K562 (cell line): Measurements from ENCODE around the gene DPF1. TPM values are rescaled to one million over a fixed set of nuclear protein-coding genes. Genes with fewer than 3 reads are reported as not detected.
A peak's percentile ranks its signal among the peaks of the same experiment; 100 is the strongest.

Source experiments
- HDAC1 ChIP-seq, 2 experiments: fragments of 450-650 bp; IDR thresholded peaks; 2 replicates each; pipeline ENCODE4 v1.6.1; 2016 to 2017; ENCODE audit warnings: inconsistent platforms in 1 of 2, mild to moderate bottlenecking in 1 of 2, moderate library complexity in 1 of 2
- RUNX1 ChIP-seq: sonication (generic); IDR thresholded peaks from 2 replicates; pipeline ENCODE4 v1.6.1; 2016; ENCODE audit warnings: antibody characterized with exemption, low read depth
- SMARCA5 ChIP-seq: fragments of 450-650 bp; IDR thresholded peaks from 2 replicates; pipeline ENCODE4 v1.6.1; 2016
- ZBTB7A ChIP-seq: IDR thresholded peaks from 2 replicates; pipeline ENCODE4 v1.6.1; 2011; ENCODE audit warnings: low read depth, mild to moderate bottlenecking, low read length, moderate library complexity, borderline replicate concordance; ENCODE audit not compliant: control insufficient read depth
- ZNF699 ChIP-seq: fragments of 250-450 bp; sonication (Bioruptor Pico); IDR thresholded peaks from 2 replicates; pipeline ENCODE4 v1.8.0; 2021; ENCODE audit warnings: mild to moderate bottlenecking, moderate library complexity; ENCODE audit not compliant: insufficient replicate concordance
- polyA plus RNA-seq, 8 experiments: library from polyadenylated mRNA; depleted of rRNA in 4 of 8; stranded (reverse) in 5 of 8; unstranded in 3 of 8; fragments of >200 nt; fragmentation: Nextera tagmentation in 2 of 8; fragmentation: Illumina TruSeq in 1 of 8; extraction: Ambion mirVana in 2 of 8; extraction: Trizol in 1 of 8; gene quantifications; 2 replicates each; pipeline versions ENCODE4 v1.2.1 to v1.2.3, GENCODE V29; 2011 to 2014; ENCODE audit warnings: inconsistent platforms in 1 of 8, missing spikeins in 1 of 8
- total RNA-seq, 7 experiments: library from RNA; depleted of rRNA in 6 of 7; stranded (reverse); fragments of >200 nt in 6 of 7; fragmentation: Illumina TruSeq in 2 of 7; extraction: Trizol in 2 of 7; gene quantifications; 2 replicates each; pipeline versions ENCODE4 v1.2.1 to v1.2.3, GENCODE V29; 2011 to 2021; ENCODE audit warnings: low replicate concordance in 1 of 7
- TF ChIP-seq, protein P1 (sequence below): sonication (generic); formaldehyde crosslinking; IDR thresholded peaks from 2 replicates; pipeline ENCODE4 v1.8.0; 2023; ENCODE audit warnings: missing genetic modification reagents, mild to moderate bottlenecking, borderline replicate concordance
- TF ChIP-seq, protein P2 (sequence below): fragments of 450-650 bp; IDR thresholded peaks from 2 replicates; pipeline ENCODE4 v1.6.1; 2018; ENCODE audit not compliant: partially characterized antibody
- TF ChIP-seq, protein P3 (sequence below), 2 experiments: IDR thresholded peaks in 1 of 2; conservative IDR thresholded peaks in 1 of 2; 2 replicates each; pipeline ENCODE4 v1.6.1; 2016; ENCODE audit warnings: low read depth in 2 of 2, mild to moderate bottlenecking in 1 of 2, missing compliant biosample characterization in 1 of 2, missing genetic modification characterization in 1 of 2, moderate library complexity in 1 of 2
- TF ChIP-seq, protein P4 (sequence below): fragments of 450-650 bp; conservative IDR thresholded peaks from 2 replicates; pipeline ENCODE4 v1.6.1; 2016; ENCODE audit warnings: missing genetic modification characterization, low read depth, mild to moderate bottlenecking, control low read depth, missing compliant biosample characterization

Gene DPF1
- total and polyA plus RNA-seq, 9 of the 15 experiments (the other 6 are each of a cell fraction or from before 2014, with no cell fraction given), result 0.10 to 5.7 (median 3.1) TPM

DNA sequence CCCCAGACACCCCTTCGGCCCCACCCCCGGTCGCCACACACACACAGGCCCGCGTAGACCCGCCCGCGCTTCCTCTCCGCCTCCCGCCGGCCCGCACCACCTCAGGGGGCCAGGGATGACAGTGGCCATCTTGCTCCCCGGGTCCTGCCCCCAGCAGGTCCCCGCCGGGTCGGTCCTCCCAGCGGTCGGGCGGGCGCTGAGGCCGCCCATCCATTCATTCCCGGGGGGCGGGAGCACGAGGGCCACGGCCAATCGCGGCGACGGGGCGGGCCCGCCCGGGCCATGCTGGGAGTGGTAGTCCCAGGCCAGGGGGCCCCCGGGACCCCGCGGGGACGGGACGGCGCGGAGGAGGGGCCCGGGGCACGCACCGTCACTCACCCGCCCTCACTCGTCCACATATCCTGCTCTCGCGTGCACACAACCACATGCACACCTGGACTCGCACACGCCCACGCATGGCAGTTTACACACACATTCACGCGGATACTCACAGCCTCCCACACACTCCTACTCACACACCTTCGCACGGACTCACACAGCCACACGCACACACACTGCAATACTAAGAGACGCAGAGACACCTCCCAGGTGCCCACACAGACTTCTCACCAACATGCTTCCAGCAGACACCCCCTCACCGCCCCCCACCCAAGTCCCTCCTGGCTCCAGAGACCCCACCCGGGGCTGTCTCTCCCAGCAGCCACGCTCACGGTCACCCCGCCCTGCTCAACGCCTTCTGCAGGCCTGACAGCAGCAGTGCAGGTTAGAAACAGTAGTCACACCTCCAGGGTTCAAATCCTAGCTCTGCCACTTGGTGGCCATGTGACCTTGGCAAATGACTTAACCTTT is at the start of gene DPF1 (continued):
- TF ChIP-seq, protein P1, sequence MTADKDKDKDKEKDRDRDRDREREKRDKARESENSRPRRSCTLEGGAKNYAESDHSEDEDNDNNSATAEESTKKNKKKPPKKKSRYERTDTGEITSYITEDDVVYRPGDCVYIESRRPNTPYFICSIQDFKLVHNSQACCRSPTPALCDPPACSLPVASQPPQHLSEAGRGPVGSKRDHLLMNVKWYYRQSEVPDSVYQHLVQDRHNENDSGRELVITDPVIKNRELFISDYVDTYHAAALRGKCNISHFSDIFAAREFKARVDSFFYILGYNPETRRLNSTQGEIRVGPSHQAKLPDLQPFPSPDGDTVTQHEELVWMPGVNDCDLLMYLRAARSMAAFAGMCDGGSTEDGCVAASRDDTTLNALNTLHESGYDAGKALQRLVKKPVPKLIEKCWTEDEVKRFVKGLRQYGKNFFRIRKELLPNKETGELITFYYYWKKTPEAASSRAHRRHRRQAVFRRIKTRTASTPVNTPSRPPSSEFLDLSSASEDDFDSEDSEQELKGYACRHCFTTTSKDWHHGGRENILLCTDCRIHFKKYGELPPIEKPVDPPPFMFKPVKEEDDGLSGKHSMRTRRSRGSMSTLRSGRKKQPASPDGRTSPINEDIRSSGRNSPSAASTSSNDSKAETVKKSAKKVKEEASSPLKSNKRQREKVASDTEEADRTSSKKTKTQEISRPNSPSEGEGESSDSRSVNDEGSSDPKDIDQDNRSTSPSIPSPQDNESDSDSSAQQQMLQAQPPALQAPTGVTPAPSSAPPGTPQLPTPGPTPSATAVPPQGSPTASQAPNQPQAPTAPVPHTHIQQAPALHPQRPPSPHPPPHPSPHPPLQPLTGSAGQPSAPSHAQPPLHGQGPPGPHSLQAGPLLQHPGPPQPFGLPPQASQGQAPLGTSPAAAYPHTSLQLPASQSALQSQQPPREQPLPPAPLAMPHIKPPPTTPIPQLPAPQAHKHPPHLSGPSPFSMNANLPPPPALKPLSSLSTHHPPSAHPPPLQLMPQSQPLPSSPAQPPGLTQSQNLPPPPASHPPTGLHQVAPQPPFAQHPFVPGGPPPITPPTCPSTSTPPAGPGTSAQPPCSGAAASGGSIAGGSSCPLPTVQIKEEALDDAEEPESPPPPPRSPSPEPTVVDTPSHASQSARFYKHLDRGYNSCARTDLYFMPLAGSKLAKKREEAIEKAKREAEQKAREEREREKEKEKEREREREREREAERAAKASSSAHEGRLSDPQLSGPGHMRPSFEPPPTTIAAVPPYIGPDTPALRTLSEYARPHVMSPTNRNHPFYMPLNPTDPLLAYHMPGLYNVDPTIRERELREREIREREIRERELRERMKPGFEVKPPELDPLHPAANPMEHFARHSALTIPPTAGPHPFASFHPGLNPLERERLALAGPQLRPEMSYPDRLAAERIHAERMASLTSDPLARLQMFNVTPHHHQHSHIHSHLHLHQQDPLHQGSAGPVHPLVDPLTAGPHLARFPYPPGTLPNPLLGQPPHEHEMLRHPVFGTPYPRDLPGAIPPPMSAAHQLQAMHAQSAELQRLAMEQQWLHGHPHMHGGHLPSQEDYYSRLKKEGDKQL (CRISPR knock-in tag), result no peak
- TF ChIP-seq ZBTB7A, result peak; percentile 92
- TF ChIP-seq, protein P2, sequence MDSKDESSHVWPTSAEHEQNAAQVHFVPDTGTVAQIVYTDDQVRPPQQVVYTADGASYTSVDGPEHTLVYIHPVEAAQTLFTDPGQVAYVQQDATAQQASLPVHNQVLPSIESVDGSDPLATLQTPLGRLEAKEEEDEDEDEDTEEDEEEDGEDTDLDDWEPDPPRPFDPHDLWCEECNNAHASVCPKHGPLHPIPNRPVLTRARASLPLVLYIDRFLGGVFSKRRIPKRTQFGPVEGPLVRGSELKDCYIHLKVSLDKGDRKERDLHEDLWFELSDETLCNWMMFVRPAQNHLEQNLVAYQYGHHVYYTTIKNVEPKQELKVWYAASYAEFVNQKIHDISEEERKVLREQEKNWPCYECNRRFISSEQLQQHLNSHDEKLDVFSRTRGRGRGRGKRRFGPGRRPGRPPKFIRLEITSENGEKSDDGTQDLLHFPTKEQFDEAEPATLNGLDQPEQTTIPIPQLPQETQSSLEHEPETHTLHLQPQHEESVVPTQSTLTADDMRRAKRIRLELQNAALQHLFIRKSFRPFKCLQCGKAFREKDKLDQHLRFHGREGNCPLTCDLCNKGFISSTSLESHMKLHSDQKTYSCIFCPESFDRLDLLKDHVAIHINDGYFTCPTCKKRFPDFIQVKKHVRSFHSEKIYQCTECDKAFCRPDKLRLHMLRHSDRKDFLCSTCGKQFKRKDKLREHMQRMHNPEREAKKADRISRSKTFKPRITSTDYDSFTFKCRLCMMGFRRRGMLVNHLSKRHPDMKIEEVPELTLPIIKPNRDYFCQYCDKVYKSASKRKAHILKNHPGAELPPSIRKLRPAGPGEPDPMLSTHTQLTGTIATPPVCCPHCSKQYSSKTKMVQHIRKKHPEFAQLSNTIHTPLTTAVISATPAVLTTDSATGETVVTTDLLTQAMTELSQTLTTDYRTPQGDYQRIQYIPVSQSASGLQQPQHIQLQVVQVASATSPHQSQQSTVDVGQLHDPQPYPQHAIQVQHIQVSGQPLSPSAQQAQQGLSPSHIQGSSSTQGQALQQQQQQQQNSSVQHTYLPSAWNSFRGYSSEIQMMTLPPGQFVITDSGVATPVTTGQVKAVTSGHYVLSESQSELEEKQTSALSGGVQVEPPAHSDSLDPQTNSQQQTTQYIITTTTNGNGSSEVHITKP, result peak; percentile 81
- TF ChIP-seq, protein P3, sequence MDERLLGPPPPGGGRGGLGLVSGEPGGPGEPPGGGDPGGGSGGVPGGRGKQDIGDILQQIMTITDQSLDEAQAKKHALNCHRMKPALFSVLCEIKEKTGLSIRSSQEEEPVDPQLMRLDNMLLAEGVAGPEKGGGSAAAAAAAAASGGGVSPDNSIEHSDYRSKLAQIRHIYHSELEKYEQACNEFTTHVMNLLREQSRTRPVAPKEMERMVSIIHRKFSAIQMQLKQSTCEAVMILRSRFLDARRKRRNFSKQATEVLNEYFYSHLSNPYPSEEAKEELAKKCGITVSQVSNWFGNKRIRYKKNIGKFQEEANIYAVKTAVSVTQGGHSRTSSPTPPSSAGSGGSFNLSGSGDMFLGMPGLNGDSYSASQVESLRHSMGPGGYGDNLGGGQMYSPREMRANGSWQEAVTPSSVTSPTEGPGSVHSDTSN (CRISPR knock-in tag; IDR thresholded peaks at IDR 0.05; ENCODE audit: low read depth), result no peak
- TF ChIP-seq, protein P3 (tag; conservative IDR thresholded peaks at IDR 0.05; ENCODE audit: low read depth), result no peak
- TF ChIP-seq SMARCA5, result no peak; the same call in 1 of the 2 replicates
- no peak for TF ChIP-seq RUNX1
- TF ChIP-seq ZNF699, result no peak
- TF ChIP-seq, protein P4, sequence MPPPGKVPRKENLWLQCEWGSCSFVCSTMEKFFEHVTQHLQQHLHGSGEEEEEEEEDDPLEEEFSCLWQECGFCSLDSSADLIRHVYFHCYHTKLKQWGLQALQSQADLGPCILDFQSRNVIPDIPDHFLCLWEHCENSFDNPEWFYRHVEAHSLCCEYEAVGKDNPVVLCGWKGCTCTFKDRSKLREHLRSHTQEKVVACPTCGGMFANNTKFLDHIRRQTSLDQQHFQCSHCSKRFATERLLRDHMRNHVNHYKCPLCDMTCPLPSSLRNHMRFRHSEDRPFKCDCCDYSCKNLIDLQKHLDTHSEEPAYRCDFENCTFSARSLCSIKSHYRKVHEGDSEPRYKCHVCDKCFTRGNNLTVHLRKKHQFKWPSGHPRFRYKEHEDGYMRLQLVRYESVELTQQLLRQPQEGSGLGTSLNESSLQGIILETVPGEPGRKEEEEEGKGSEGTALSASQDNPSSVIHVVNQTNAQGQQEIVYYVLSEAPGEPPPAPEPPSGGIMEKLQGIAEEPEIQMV (tag), result peak; percentile 89
- TF ChIP-seq HDAC1 (IDR thresholded peaks at IDR 0.05), result peak in 1 of 2 experiments; percentile 96; a peak in 2 of 4 replicates
